Stimulated activated memory B cell treated with anti-CD40 and anti-IgM and Interleukin-4, amounts not matched to agents 10 μg/mL and 1 μg/mL and 100 μg/mL, for 72 hours (primary cell): ENCODE data around the gene C1QL1.

Experiments
- ATAC-seq: fragments of 150-1000 bp; cut with Tn5 transposase; 2 replicates; pipeline ENCODE4 v1.10.0; 2021
- H3K27ac Mint-ChIP-seq: one replicate; pipeline ENCODE4 v1.8.0; 2022; ENCODE audit warnings: mild to moderate bottlenecking, mixed read lengths
- H3K27me3 Mint-ChIP-seq: one replicate; pipeline ENCODE4 v1.8.0; 2022; ENCODE audit warnings: mixed read lengths
- H3K36me3 Mint-ChIP-seq: one replicate; pipeline ENCODE4 v1.8.0; 2022; ENCODE audit warnings: mixed read lengths
- H3K4me1 Mint-ChIP-seq: one replicate; pipeline ENCODE4 v1.8.0; 2022; ENCODE audit warnings: mixed read lengths
- H3K4me3 Mint-ChIP-seq: one replicate; pipeline ENCODE4 v1.8.0; 2022; ENCODE audit warnings: mild to moderate bottlenecking, moderate library complexity, mixed read lengths
- H3K9me3 Mint-ChIP-seq: one replicate; pipeline ENCODE4 v1.8.0; 2022; ENCODE audit warnings: mixed read lengths

The C1QL1 gene

GRCh38 chr17:44932096-44932786 is 35.9 kb downstream of the C1QL1 start:
- Mint-ChIP-seq H3K27me3 (no peaks in the 10 kb centered on the region), H3K9me3 (no peaks in the 10 kb centered on the region), H3K4me3 (no peak overlapping the region), H3K27ac (no peak overlapping the region), H3K36me3 (no peaks in the 10 kb centered on the region), H3K4me1 (no peaks in the 10 kb centered on the region)
- ATAC-seq: no peak

- H3K4me3 Mint-ChIP-seq: no peak overlapping the region
- H3K27ac Mint-ChIP-seq: no peak overlapping the region
- H3K36me3 Mint-ChIP-seq: no peaks in the 10 kb centered on the region
- H3K9me3 Mint-ChIP-seq: no peaks in the 10 kb centered on the region
- H3K27me3 Mint-ChIP-seq: no peaks in the 10 kb centered on the region
- ATAC-seq: no peak
- no peaks in the 10 kb centered on the region for H3K4me1 Mint-ChIP-seq
Observed at GRCh38 chr17:44931376-44931775, 36.7 kb downstream of the C1QL1 start.

- Mint-ChIP-seq H3K27me3 (no peaks in the 10 kb centered on the region), H3K4me1 (no peaks in the 10 kb centered on the region), H3K36me3 (no peaks in the 10 kb centered on the region), H3K9me3 (no peaks in the 10 kb centered on the region), H3K27ac (no peak overlapping the region), H3K4me3 (no peak overlapping the region)
- ATAC-seq: no peak
Observed at GRCh38 chr17:44930667-44931066, 37.4 kb downstream of the C1QL1 start.

- no peak for ATAC-seq
- no peak overlapping the region for H3K4me3 Mint-ChIP-seq
- H3K27ac Mint-ChIP-seq: no peak overlapping the region
- H3K9me3 Mint-ChIP-seq: no peaks in the 10 kb centered on the region
- no peaks in the 10 kb centered on the region for H3K36me3 Mint-ChIP-seq
- H3K27me3 Mint-ChIP-seq: peaks cover 3% of the 10 kb centered on the region
- no peaks in the 10 kb centered on the region for H3K4me1 Mint-ChIP-seq
Observed at GRCh38 chr17:44928950-44929720, 39.0 kb downstream of the C1QL1 start.

- Mint-ChIP-seq H3K4me1 (no peaks in the 10 kb centered on the region), H3K27me3 (peaks cover 13% of the 10 kb centered on the region), H3K36me3 (no peaks in the 10 kb centered on the region), H3K27ac (no peak overlapping the region), H3K9me3 (no peaks in the 10 kb centered on the region), H3K4me3 (no peak overlapping the region)
- no peak for ATAC-seq
Observed at GRCh38 chr17:44928136-44928535, 40.0 kb downstream of the C1QL1 start.

GRCh38 chr17:44927696-44928095 is 40.4 kb downstream of the C1QL1 start:
- H3K9me3 Mint-ChIP-seq: no peaks in the 10 kb centered on the region
- H3K36me3 Mint-ChIP-seq: no peaks in the 10 kb centered on the region
- no peak for ATAC-seq
- no peak overlapping the region for H3K4me3 Mint-ChIP-seq
- no peaks in the 10 kb centered on the region for H3K4me1 Mint-ChIP-seq
- peaks cover 17% of the 10 kb centered on the region for H3K27me3 Mint-ChIP-seq
- H3K27ac Mint-ChIP-seq: no peak overlapping the region

- no peak overlapping the region for H3K4me3 Mint-ChIP-seq
- no peaks in the 10 kb centered on the region for H3K4me1 Mint-ChIP-seq
- no peaks in the 10 kb centered on the region for H3K36me3 Mint-ChIP-seq
- peaks cover 24% of the 10 kb centered on the region for H3K27me3 Mint-ChIP-seq
- H3K27ac Mint-ChIP-seq: no peak overlapping the region
- H3K9me3 Mint-ChIP-seq: no peaks in the 10 kb centered on the region
- peak; percentile 11 for ATAC-seq
Observed at GRCh38 chr17:44926821-44927525, 41.1 kb downstream of the C1QL1 start.

GRCh38 chr17:44925731-44926697 is 42.1 kb downstream of the C1QL1 start:
- H3K27me3 Mint-ChIP-seq: peaks cover 34% of the 10 kb centered on the region
- ATAC-seq: no peak
- no peaks in the 10 kb centered on the region for H3K9me3 Mint-ChIP-seq
- H3K36me3 Mint-ChIP-seq: no peaks in the 10 kb centered on the region
- H3K27ac Mint-ChIP-seq: no peak overlapping the region
- peaks cover 6% of the 10 kb centered on the region for H3K4me1 Mint-ChIP-seq
- no peak overlapping the region for H3K4me3 Mint-ChIP-seq

GRCh38 chr17:44924107-44924544 is 44.0 kb downstream of the C1QL1 start:
- Mint-ChIP-seq H3K36me3 (no peaks in the 10 kb centered on the region), H3K4me3 (no peak overlapping the region), H3K27me3 (peaks cover 43% of the 10 kb centered on the region), H3K9me3 (no peaks in the 10 kb centered on the region), H3K27ac (no peak overlapping the region), H3K4me1 (peaks cover 22% of the 10 kb centered on the region)
- ATAC-seq: no peak

GRCh38 chr17:44922746-44923470 is 45.2 kb downstream of the C1QL1 start:
- no peak overlapping the region for H3K27ac Mint-ChIP-seq
- H3K4me3 Mint-ChIP-seq: no peak overlapping the region
- H3K4me1 Mint-ChIP-seq: peaks cover 22% of the 10 kb centered on the region
- H3K27me3 Mint-ChIP-seq: peaks cover 43% of the 10 kb centered on the region
- no peak for ATAC-seq
- H3K9me3 Mint-ChIP-seq: no peaks in the 10 kb centered on the region
- H3K36me3 Mint-ChIP-seq: no peaks in the 10 kb centered on the region

GRCh38 chr17:44922136-44922535 is 46.0 kb downstream of the C1QL1 start:
- H3K4me1 Mint-ChIP-seq: peaks cover 22% of the 10 kb centered on the region
- H3K36me3 Mint-ChIP-seq: no peaks in the 10 kb centered on the region
- no peak overlapping the region for H3K27ac Mint-ChIP-seq
- peaks cover 50% of the 10 kb centered on the region for H3K27me3 Mint-ChIP-seq
- no peak overlapping the region for H3K4me3 Mint-ChIP-seq
- no peak for ATAC-seq
- no peaks in the 10 kb centered on the region for H3K9me3 Mint-ChIP-seq

- peaks cover 22% of the 10 kb centered on the region for H3K4me1 Mint-ChIP-seq
- no peak overlapping the region for H3K27ac Mint-ChIP-seq
- H3K9me3 Mint-ChIP-seq: no peaks in the 10 kb centered on the region
- no peak for ATAC-seq
- no peak overlapping the region for H3K4me3 Mint-ChIP-seq
- H3K27me3 Mint-ChIP-seq: peaks cover 58% of the 10 kb centered on the region
- H3K36me3 Mint-ChIP-seq: no peaks in the 10 kb centered on the region
Observed at GRCh38 chr17:44921122-44921882, 46.8 kb downstream of the C1QL1 start.

- peak; percentile 47 for ATAC-seq
- no peaks in the 10 kb centered on the region for H3K36me3 Mint-ChIP-seq
Observed at GRCh38 chr17:44920565-44920940, 47.5 kb downstream of the C1QL1 start.

More at GRCh38 chr17:44920565-44920940, 47.5 kb downstream of the C1QL1 start:
- no peak overlapping the region for H3K4me3 Mint-ChIP-seq
- no peak overlapping the region for H3K27ac Mint-ChIP-seq
- peaks cover 22% of the 10 kb centered on the region for H3K4me1 Mint-ChIP-seq
- peaks cover 65% of the 10 kb centered on the region for H3K27me3 Mint-ChIP-seq
- no peaks in the 10 kb centered on the region for H3K9me3 Mint-ChIP-seq
